Measurements from ENCODE around the gene RBPJ. TPM values are rescaled to one million over a fixed set of nuclear protein-coding genes. Genes with fewer than 3 reads are reported as not detected.

The RBPJ gene
- total and polyA plus RNA-seq, 2 of the 8 experiments (the other 6 are each of a cell fraction or from before 2014, with no cell fraction given), result 65.5 to 217 TPM

GRCh38 chr4:26271703-26272102, 49.1 kb upstream of the RBPJ start:
- Histone ChIP-seq H3K4me1 (replicated peaks in 1 of 4; ENCODE audit: control insufficient read depth in 3 of 4, insufficient read depth in 4 of 4, low read length in 3 of 4) (peaks cover 0 to 14% (median 3%) of the 10 kb centered on the region in 4 experiments; a peak in 3 of 7 replicates), H3K27me3 (replicated peaks in 1 of 4; ENCODE audit: control insufficient read depth in 3 of 4, extremely low read depth in 1 of 4, insufficient read depth in 3 of 4, low read length in 3 of 4) (no peaks in the 10 kb centered on the region), H2BK12ac (ENCODE audit: low read depth, low read length) (no peak overlapping the region; the same call in 1 of the 2 replicates), H3K9ac (replicated peaks in 1 of 4; ENCODE audit: extremely low read depth in 1 of 4, low read depth in 3 of 4, low read length in 3 of 4) (no peak overlapping the region), H3K79me1 (ENCODE audit: low read depth, low read length) (no peaks in the 10 kb centered on the region; the same call in 1 of the 2 replicates), H3K27ac (ENCODE audit: low read depth, low read length) (no peak overlapping the region), H3K4me3 (ENCODE audit: extremely low read depth in 1 of 4, insufficient read depth in 2 of 4, low read depth in 3 of 4, low read length in 4 of 4) (no peak overlapping the region), H2BK15ac (ENCODE audit: low read length) (no peak overlapping the region), H3K4me2 (ENCODE audit: insufficient read depth in 1 of 2, low read depth in 2 of 2, low read length in 2 of 2) (no peak overlapping the region), H3K23me2 (ENCODE audit: low read depth, low read length) (no peaks in the 10 kb centered on the region), H3K56ac (replicated peaks; ENCODE audit: insufficient read length, low read depth, low read length) (no peak overlapping the region), H3K9me3 (ENCODE audit: insufficient read depth in 2 of 2, low read depth in 1 of 2, low read length in 1 of 2) (no peaks in the 10 kb centered on the region), H3K36me3 (ENCODE audit: control insufficient read depth in 2 of 4, insufficient read depth in 4 of 4, low read length in 3 of 4) (no peaks in the 10 kb centered on the region), H3K79me2 (ENCODE audit: control insufficient read depth in 1 of 2, insufficient read depth in 2 of 2, low read length in 2 of 2) (no peaks in the 10 kb centered on the region), H4K5ac (ENCODE audit: insufficient read length, low read depth, low read length) (no peak overlapping the region), H2BK20ac (ENCODE audit: low read length) (no peak overlapping the region), H2AK5ac (ENCODE audit: low read depth, low read length) (no peak overlapping the region), H3K4ac (replicated peaks; ENCODE audit: insufficient read length, low read depth, low read length) (peak overlapping the region; percentile 94), H2AFZ (ENCODE audit: low read length) (no peak overlapping the region), H3K23ac (ENCODE audit: insufficient read length) (no peak overlapping the region), H4K8ac (ENCODE audit: extremely low read depth, insufficient read depth, low read length) (no peak overlapping the region), H2BK120ac (replicated peaks; ENCODE audit: low read depth, low read length) (no peak overlapping the region), H4K91ac (replicated peaks; ENCODE audit: insufficient read length, low read length) (peak overlapping the region; percentile 25), H4K20me1 (replicated peaks in 1 of 2; ENCODE audit: control insufficient read depth in 1 of 2, insufficient read depth in 2 of 2, low read length in 2 of 2) (no peaks in the 10 kb centered on the region), H3K14ac (ENCODE audit: insufficient read length) (no peak overlapping the region), H3K18ac (ENCODE audit: extremely low read depth, low read length) (no peak overlapping the region), H2BK5ac (ENCODE audit: low read depth, low read length) (no peak overlapping the region)
- DNase-seq (ENCODE audit: low read depth in 1 of 2, low spot score in 2 of 2) (no peak), FAIRE-seq (no peak)
- TF ChIP-seq SP2 (IDR thresholded peaks at IDR 0.05; ENCODE audit: low read length) (no peak), ZNF274 (IDR thresholded peaks at IDR 0.05; ENCODE audit: borderline replicate concordance, extremely low read depth, low read length) (no peak), ATF2 (IDR thresholded peaks at IDR 0.05; ENCODE audit: low read length) (no peak), CEBPB (IDR thresholded peaks at IDR 0.05; ENCODE audit: low read depth, low read length) (no peak), CHD2 (IDR thresholded peaks at IDR 0.05; ENCODE audit: low read length) (no peak), ATF3 (IDR thresholded peaks at IDR 0.05; ENCODE audit: insufficient read depth, low read depth, low read length) (no peak), SAP30 (IDR thresholded peaks at IDR 0.05; ENCODE audit: insufficient read depth, insufficient replicate concordance, low read length) (no peak), TAF7 (optimal IDR thresholded peaks at IDR 0.05; ENCODE audit: borderline replicate concordance, low read depth, low read length) (no peak), SP1 (IDR thresholded peaks at IDR 0.05; ENCODE audit: low read depth, low read length) (no peak), CTBP2 (IDR thresholded peaks at IDR 0.05; ENCODE audit: borderline replicate concordance, insufficient read depth, insufficient read length, low read length) (no peak), NANOG (IDR thresholded peaks at IDR 0.05; ENCODE audit: insufficient read depth, low read depth, low read length, poor library complexity, severe bottlenecking) (no peak)
- ChIA-PET POLR2A (ENCODE audit: partially characterized antibody) (no interaction called here), CTCF (ENCODE audit: partially characterized antibody) (interaction anchor here (1.1 kb wide), 1 partner anchor 11 kb away, joined by 3 read pairs; no protein-coding TSS in a partner anchor)
- WGBS, 2 experiments (ENCODE audit: extremely low coverage in 1 of 2, insufficient coverage in 1 of 2, insufficient read length in 1 of 2, insufficient replicate concordance in 2 of 2, low coverage in 1 of 2, low lambda C conversion rate in 2 of 2, missing lambda C conversion rate in 1 of 2), result 87% methylated on average over 5 of the region's 5 CpGs; no CpG with 5 or more reads in 1 of the 2 experiments

Measured in H1 (cell line).